ENCODE data around the gene TRABD2B.
"Not testable (repeated sequence)": the region's sequence is repeated elsewhere in the genome, so short reads cannot be mapped to it uniquely, and the experiment has no call there.

The TRABD2B gene

GRCh38 chr1:47971385-47972160 lies 25.6 kb downstream of the TRABD2B start:
- in situ Hi-C loops (cut with HindIII; ENCODE audit: low sequenced_read_pairs): no loop called here

- in situ Hi-C loops (cut with HindIII; ENCODE audit: low sequenced_read_pairs): no loop called here
Observed at GRCh38 chr1:47970882-47971281, 26.3 kb downstream of the TRABD2B start.

GRCh38 chr1:47969478-47969877 lies 27.7 kb downstream of the TRABD2B start:
- in situ Hi-C loops (cut with HindIII; ENCODE audit: low sequenced_read_pairs): no loop called here

GRCh38 chr1:47968556-47968888 lies 28.7 kb downstream of the TRABD2B start:
- in situ Hi-C loops (cut with HindIII; ENCODE audit: low sequenced_read_pairs): no loop called here

- in situ Hi-C loops (cut with HindIII; ENCODE audit: low sequenced_read_pairs): no loop called here
Observed at GRCh38 chr1:47967864-47968555, 29.2 kb downstream of the TRABD2B start.

GRCh38 chr1:47965816-47966215 lies 31.4 kb downstream of the TRABD2B start:
- in situ Hi-C loops (cut with HindIII; ENCODE audit: low sequenced_read_pairs): no loop called here

GRCh38 chr1:47964636-47965035 lies 32.5 kb downstream of the TRABD2B start:
- in situ Hi-C loops (cut with HindIII; ENCODE audit: low sequenced_read_pairs): no loop called here

GRCh38 chr1:47963568-47964358 lies 33.4 kb downstream of the TRABD2B start:
- in situ Hi-C loops (cut with HindIII; ENCODE audit: low sequenced_read_pairs): no loop called here

- in situ Hi-C loops (cut with HindIII; ENCODE audit: low sequenced_read_pairs): no loop called here
Observed at GRCh38 chr1:47962750-47963492, 34.3 kb downstream of the TRABD2B start.

GRCh38 chr1:47961835-47962234 lies 35.4 kb downstream of the TRABD2B start:
- in situ Hi-C loops (cut with HindIII; ENCODE audit: low sequenced_read_pairs): not testable (repeated sequence)

GRCh38 chr1:47956491-47956890 lies 40.7 kb downstream of the TRABD2B start:
- in situ Hi-C loops (cut with HindIII; ENCODE audit: low sequenced_read_pairs): not testable (repeated sequence)

- in situ Hi-C loops (cut with HindIII; ENCODE audit: low sequenced_read_pairs): no loop called here
Observed at GRCh38 chr1:47953661-47954060, 43.5 kb downstream of the TRABD2B start.

GRCh38 chr1:47951545-47952235 lies 45.5 kb downstream of the TRABD2B start:
- in situ Hi-C loops (cut with HindIII; ENCODE audit: low sequenced_read_pairs): no loop called here

- in situ Hi-C loops (cut with HindIII; ENCODE audit: low sequenced_read_pairs): no loop called here
Observed at GRCh38 chr1:47951026-47951425, 46.2 kb downstream of the TRABD2B start.

GRCh38 chr1:47950471-47950870 lies 46.7 kb downstream of the TRABD2B start:
- in situ Hi-C loops (cut with HindIII; ENCODE audit: low sequenced_read_pairs): no loop called here

GRCh38 chr1:47948126-47948525 lies 49.1 kb downstream of the TRABD2B start:
- in situ Hi-C loops (cut with HindIII; ENCODE audit: low sequenced_read_pairs): loop anchor here (25.0 kb wide), 1 partner anchor 186 kb away; no protein-coding TSS in a partner anchor

- in situ Hi-C loops (cut with HindIII; ENCODE audit: low sequenced_read_pairs): loop anchor here (25.0 kb wide), 1 partner anchor 185 kb away; no protein-coding TSS in a partner anchor
Observed at GRCh38 chr1:47947531-47947930, 49.7 kb downstream of the TRABD2B start.

GRCh38 chr1:47944561-47944960 lies 52.6 kb downstream of the TRABD2B start:
- in situ Hi-C loops (cut with HindIII; ENCODE audit: low sequenced_read_pairs): loop anchor here (25.0 kb wide), 1 partner anchor 182 kb away; no protein-coding TSS in a partner anchor

- in situ Hi-C loops (cut with HindIII; ENCODE audit: low sequenced_read_pairs): loop anchor here (25.0 kb wide), 1 partner anchor 180 kb away; no protein-coding TSS in a partner anchor
Observed at GRCh38 chr1:47942240-47942629, 55.0 kb downstream of the TRABD2B start.
